ENCODE results near the gene FARP1.

GRCh38 chr13:98286799-98287198, 143.9 kb downstream of the FARP1 start:
- TF ChIP-seq SIN3A (IDR thresholded peaks at IDR 0.05; ENCODE audit: borderline replicate concordance, insufficient read depth, low read length): no peak
- TF ChIP-seq REST (IDR thresholded peaks at IDR 0.05; ENCODE audit: insufficient read depth in 1 of 2, low read depth in 2 of 2, low read length in 2 of 2): no peak
- no peak for TF ChIP-seq TAF1 (IDR thresholded peaks at IDR 0.05; ENCODE audit: borderline replicate concordance, insufficient read depth, low read length)
- TF ChIP-seq POLR2AphosphoS5 (IDR thresholded peaks at IDR 0.05; ENCODE audit: low read depth, low read length): no peak
- no peak for TF ChIP-seq FOXP2 (optimal IDR thresholded peaks at IDR 0.05; ENCODE audit: borderline replicate concordance, extremely low read depth, extremely low read length, insufficient read depth)

Data from PFSK-1 (cell line).